ENCODE measurements around the gene USP33. TPM values are rescaled to one million over a fixed set of nuclear protein-coding genes. Genes with fewer than 3 reads are reported as not detected.
"Not testable (repeated sequence)": the region's sequence is repeated elsewhere in the genome, so short reads cannot be mapped to it uniquely, and the experiment has no call there.

USP33 gene
- total and polyA plus RNA-seq, 9 donors = 24.0 to 63.2 (median 54.1) TPM

DNA sequence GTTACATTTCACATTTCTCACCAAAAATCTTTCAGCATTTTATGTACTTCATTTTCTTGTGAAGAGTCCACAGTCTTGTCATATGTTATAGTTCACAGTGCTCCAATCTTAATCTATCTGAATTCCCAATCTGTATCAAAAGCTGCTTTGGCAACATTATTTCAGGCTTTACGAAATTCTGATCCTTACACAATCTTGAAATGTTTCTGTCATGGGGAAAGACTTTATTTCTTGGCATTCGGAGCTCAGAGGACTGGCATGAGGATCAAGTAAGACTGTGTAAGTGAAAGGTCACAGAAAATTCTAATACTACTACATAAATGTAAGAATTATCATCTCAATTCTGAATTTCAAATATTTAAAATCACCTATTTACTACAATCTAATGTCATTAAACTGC is 2.0 kb downstream of the USP33 start:
- 61 to 75% (median 68%) methylated on average over 2 of the region's 2 CpGs for WGBS, 3 donors
- Histone ChIP-seq H3K4me3 (no peak overlapping the region), H3K36me3 (no peaks in the 10 kb centered on the region), H3K9me3 (no peaks in the 10 kb centered on the region), H3K27ac (no peak overlapping the region), H3K4me1 (ENCODE audit: insufficient read depth) (peaks cover 2% of the 10 kb centered on the region), H3K27me3 (no peaks in the 10 kb centered on the region)
- no peak for TF ChIP-seq POLR2A (IDR thresholded peaks at IDR 0.05)
- TF ChIP-seq, protein P1, sequence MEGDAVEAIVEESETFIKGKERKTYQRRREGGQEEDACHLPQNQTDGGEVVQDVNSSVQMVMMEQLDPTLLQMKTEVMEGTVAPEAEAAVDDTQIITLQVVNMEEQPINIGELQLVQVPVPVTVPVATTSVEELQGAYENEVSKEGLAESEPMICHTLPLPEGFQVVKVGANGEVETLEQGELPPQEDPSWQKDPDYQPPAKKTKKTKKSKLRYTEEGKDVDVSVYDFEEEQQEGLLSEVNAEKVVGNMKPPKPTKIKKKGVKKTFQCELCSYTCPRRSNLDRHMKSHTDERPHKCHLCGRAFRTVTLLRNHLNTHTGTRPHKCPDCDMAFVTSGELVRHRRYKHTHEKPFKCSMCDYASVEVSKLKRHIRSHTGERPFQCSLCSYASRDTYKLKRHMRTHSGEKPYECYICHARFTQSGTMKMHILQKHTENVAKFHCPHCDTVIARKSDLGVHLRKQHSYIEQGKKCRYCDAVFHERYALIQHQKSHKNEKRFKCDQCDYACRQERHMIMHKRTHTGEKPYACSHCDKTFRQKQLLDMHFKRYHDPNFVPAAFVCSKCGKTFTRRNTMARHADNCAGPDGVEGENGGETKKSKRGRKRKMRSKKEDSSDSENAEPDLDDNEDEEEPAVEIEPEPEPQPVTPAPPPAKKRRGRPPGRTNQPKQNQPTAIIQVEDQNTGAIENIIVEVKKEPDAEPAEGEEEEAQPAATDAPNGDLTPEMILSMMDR (IDR thresholded peaks at IDR 0.05) = no peak
- TF ChIP-seq EP300 (IDR thresholded peaks at IDR 0.05) = no peak
- intact Hi-C loops (cut with DNase I) = no loop called here
- no peak for DNase-seq

DNA sequence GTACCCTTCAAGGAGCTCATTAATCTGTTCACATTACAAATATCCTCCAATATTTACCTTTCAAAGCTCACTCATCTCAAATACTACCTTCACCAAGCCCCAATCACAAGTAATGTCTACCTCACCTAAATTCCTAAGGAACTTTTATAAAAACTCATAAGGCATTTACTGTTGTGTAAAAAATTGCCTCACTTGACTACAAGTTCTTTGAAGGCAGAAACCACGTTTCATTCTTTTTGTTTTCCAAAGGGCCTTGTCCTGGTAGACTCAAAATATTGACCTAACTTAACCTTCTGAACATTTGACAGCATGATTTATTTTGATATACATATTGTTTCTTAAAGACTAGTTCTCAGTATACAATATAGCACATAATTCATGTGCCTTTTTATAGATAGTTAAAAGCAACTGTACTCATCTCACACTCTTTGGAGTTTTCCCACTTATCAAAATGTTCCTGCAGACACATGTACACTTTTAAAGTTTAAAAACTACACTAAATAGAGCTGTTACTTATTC is 2.5 kb downstream of the USP33 start:
- intact Hi-C loops (cut with DNase I) = no loop called here
- H3K4me3 ChIP-seq = no peak overlapping the region
- no peaks in the 10 kb centered on the region for H3K9me3 ChIP-seq
- no peak overlapping the region for H3K27ac ChIP-seq
- TF ChIP-seq POLR2A (IDR thresholded peaks at IDR 0.05) (no peak), EP300 (IDR thresholded peaks at IDR 0.05) (no peak)
- TF ChIP-seq, protein P1 (IDR thresholded peaks at IDR 0.05) = no peak
- WGBS, 3 donors = 67 to 70% (median 67%) methylated on average over 1 of the region's 1 CpG
- H3K36me3 ChIP-seq = no peaks in the 10 kb centered on the region
- H3K27me3 ChIP-seq = no peaks in the 10 kb centered on the region
- DNase-seq = no peak
- H3K4me1 ChIP-seq (ENCODE audit: insufficient read depth) = peaks cover 2% of the 10 kb centered on the region

DNA sequence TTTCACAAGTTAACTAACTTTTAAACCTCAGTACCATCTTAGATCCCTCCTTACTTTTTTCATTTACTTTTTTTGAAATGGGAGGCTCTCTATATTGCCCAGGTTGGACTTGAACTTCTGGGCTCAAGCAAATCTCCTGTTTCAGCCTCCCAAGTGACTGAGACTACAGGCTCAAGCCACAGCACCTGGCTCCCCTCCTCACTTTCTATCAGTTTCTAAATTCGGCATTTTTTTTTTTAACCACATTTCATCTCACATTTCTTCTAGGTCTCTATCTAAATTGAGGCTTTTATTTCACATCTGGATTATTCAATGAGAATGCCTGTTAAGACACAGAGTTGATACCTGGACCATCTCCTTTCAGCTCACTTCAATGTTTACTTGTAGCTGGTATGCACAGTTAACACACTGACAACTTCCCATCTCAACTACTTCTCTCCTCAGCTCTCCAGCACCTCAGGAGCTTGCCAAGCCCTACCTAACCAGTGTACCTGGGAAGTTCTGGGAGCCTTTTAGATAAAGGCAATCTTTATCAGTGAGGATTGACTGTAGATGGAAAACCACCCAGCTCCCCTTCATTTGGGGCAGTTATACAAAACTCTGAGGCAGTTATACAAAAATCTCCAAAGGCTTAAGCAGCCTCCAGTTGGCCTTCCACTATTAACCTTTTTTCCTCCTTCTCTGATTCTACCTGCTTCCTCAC is 3.4 kb downstream of the USP33 start:
- intact Hi-C loops (cut with DNase I) = no loop called here
- no peaks in the 10 kb centered on the region for H3K36me3 ChIP-seq
- H3K4me3 ChIP-seq = no peak overlapping the region
- no peak overlapping the region for H3K27ac ChIP-seq
- TF ChIP-seq POLR2A (IDR thresholded peaks at IDR 0.05) (no peak), EP300 (IDR thresholded peaks at IDR 0.05) (no peak)
- TF ChIP-seq, protein P1 (IDR thresholded peaks at IDR 0.05) = no peak
- H3K4me1 ChIP-seq (ENCODE audit: insufficient read depth) = peaks cover 4% of the 10 kb centered on the region
- H3K27me3 ChIP-seq = no peaks in the 10 kb centered on the region
- 74 to 83% (median 79%) methylated on average over 1 of the region's 1 CpG for WGBS, 3 donors
- no peaks in the 10 kb centered on the region for H3K9me3 ChIP-seq
- no peak for DNase-seq

DNA sequence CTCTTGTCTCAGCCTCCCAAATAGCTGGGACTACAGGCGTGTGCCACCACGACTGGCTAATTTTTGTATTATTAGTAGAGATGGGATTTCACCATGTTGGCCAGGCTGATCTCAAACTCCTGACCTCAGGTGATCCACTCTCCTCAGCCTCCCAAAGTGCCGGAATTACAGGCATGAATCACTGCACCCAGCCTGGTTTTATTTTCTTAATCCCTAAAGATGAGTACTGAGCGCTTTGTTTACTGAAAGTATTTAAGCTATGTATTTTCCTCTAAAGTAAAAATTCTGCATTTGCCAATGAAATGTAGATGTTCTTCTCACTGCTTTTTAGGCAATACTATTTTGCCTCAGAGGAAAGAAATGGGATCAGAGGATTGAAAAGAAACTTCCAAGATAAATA is 10.2 kb downstream of the USP33 start:
- 97 to 98% (median 98%) methylated on average over 4 of the region's 4 CpGs for WGBS, 3 donors
- H3K27me3 ChIP-seq; DNase-seq; H3K36me3 ChIP-seq; intact Hi-C loops (cut with DNase I); H3K9me3 ChIP-seq; H3K27ac ChIP-seq; H3K4me1 ChIP-seq (ENCODE audit: insufficient read depth); H3K4me3 ChIP-seq: not testable (repeated sequence)

DNA sequence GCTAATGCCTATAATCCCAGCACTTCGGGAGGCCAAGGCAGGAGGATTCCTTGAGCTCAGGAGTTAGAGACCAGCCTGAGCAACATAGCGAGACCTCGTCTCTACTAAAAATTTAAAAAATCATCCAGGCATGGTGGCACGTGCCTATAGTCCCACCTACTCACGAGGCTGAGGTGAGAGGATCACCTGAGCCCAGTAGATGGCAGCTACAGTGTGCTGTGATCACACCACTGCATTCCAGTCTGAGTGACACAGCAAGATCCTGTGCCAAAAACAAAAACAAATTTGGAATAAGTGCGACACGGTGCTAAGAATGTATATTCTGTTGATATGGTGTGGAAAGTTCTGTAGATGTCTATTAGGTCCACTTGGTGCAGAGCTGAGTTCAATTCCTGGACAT is 15.1 kb downstream of the USP33 start:
- WGBS, 3 donors = 88 to 93% (median 92%) methylated on average over 7 of the region's 7 CpGs
- Histone ChIP-seq H3K27ac (no peak overlapping the region), H3K9me3 (no peaks in the 10 kb centered on the region), H3K4me1 (ENCODE audit: insufficient read depth) (no peaks in the 10 kb centered on the region), H3K27me3 (no peaks in the 10 kb centered on the region), H3K36me3 (no peaks in the 10 kb centered on the region), H3K4me3 (no peak overlapping the region)
- no peak for DNase-seq
- TF ChIP-seq EP300 (IDR thresholded peaks at IDR 0.05) (no peak), POLR2A (IDR thresholded peaks at IDR 0.05) (no peak)
- TF ChIP-seq, protein P1 (IDR thresholded peaks at IDR 0.05) = no peak
- intact Hi-C loops (cut with DNase I) = no loop called here

Data from ovary (tissue), 9 donors.